SHP77 (cell line): ENCODE measurements around the gene NT5DC4.
"Not testable (repeated sequence)": the region's sequence is repeated elsewhere in the genome, so short reads cannot be mapped to it uniquely, and the experiment has no call there.

ENCODE experiments used
- DNase-seq, 2 experiments: peaks; one replicate each; lab custom pipeline; 2025; lab: John Stamatoyannopoulos, UW

The NT5DC4 gene

GRCh38 chr2:112699984-112700667 lies 20.7 kb upstream of the NT5DC4 start:
- DNase-seq = no peak

- DNase-seq = no peak
Measured at GRCh38 chr2:112701052-112701451, 19.8 kb upstream of the NT5DC4 start.

GRCh38 chr2:112703684-112704083 lies 17.1 kb upstream of the NT5DC4 start:
- no peak for DNase-seq

- no peak for DNase-seq
Measured at GRCh38 chr2:112705575-112705974, 15.2 kb upstream of the NT5DC4 start.

GRCh38 chr2:112706170-112706664 lies 14.6 kb upstream of the NT5DC4 start:
- no peak for DNase-seq

GRCh38 chr2:112706947-112707346 lies 13.9 kb upstream of the NT5DC4 start:
- DNase-seq = not testable (repeated sequence)

GRCh38 chr2:112708968-112709367 lies 11.9 kb upstream of the NT5DC4 start:
- no peak for DNase-seq

GRCh38 chr2:112709703-112710102 lies 11.1 kb upstream of the NT5DC4 start:
- DNase-seq = no peak

GRCh38 chr2:112710956-112711750 lies 9.7 kb upstream of the NT5DC4 start:
- DNase-seq = no peak

GRCh38 chr2:112712465-112712864 lies 8.4 kb upstream of the NT5DC4 start:
- no peak for DNase-seq

GRCh38 chr2:112712903-112713584 lies 7.8 kb upstream of the NT5DC4 start:
- DNase-seq = no peak

- DNase-seq = no peak
Measured at GRCh38 chr2:112713585-112713925, 7.3 kb upstream of the NT5DC4 start.

- no peak for DNase-seq
Measured at GRCh38 chr2:112713926-112714325, 6.9 kb upstream of the NT5DC4 start.

- DNase-seq = no peak
Measured at GRCh38 chr2:112714331-112714730, 6.5 kb upstream of the NT5DC4 start.

- DNase-seq = no peak
Measured at GRCh38 chr2:112714836-112715631, 5.8 kb upstream of the NT5DC4 start.

GRCh38 chr2:112716094-112716493 lies 4.7 kb upstream of the NT5DC4 start:
- not testable (repeated sequence) for DNase-seq

GRCh38 chr2:112716826-112717352 lies 3.9 kb upstream of the NT5DC4 start:
- DNase-seq = not testable (repeated sequence)

- no peak for DNase-seq
Measured at GRCh38 chr2:112718863-112719370, 1.9 kb upstream of the NT5DC4 start.

GRCh38 chr2:112721819-112722522 lies 1.2 kb downstream of the NT5DC4 start:
- no peak for DNase-seq

GRCh38 chr2:112722816-112723546 lies 2.2 kb downstream of the NT5DC4 start:
- no peak for DNase-seq
